HCT116 (cell line): Measurements from ENCODE around the gene LRG1. TPM values are rescaled to one million over a fixed set of nuclear protein-coding genes. Genes with fewer than 3 reads are reported as not detected.

ENCODE experiments used
- ATAC-seq: fragments of 200-7000 bp; cut with Tn5 transposase; 2 replicates; pipeline ENCODE4 v1.9.1; 2020; ENCODE audit warnings: mild to moderate bottlenecking, moderate library complexity
- BruUV-seq: library from RNA; stranded (reverse); fragments of 400-500 nt; replicated peaks from 2 replicates; lab custom pipeline; 2021; lab: Mats Ljungman, UMichigan
- CTCF ChIA-PET: fragments of 300-600 bp; sonication (Branson Sonifier 250); formaldehyde crosslinking; loops from one replicate; lab custom pipeline; 2021; ENCODE audit warnings: antibody characterized with exemption; lab: Charles Lee
- POLR2A ChIA-PET: fragments of 300-600, 350-600 bp; sonication (Branson Sonifier 250); formaldehyde crosslinking; loops from one replicate; lab custom pipeline; 2021; ENCODE audit warnings: antibody characterized with exemption; lab: Charles Lee
- RAD21 ChIA-PET, 2 experiments: fragments of 300-600 bp; sonication (Branson Sonifier 250); formaldehyde crosslinking; loops; one replicate each; lab custom pipeline; 2023; ENCODE audit warnings: low total read pairs in 2 of 2; ENCODE audit not compliant: uncharacterized antibody in 2 of 2, unreplicated experiment in 2 of 2, low non-redundant PET in 1 of 2; lab: Charles Lee
- DNase-seq: peaks from one replicate; pipeline ENCODE4 v3.0.0-alpha.2; 2010; ENCODE audit warnings: low read depth, low spot score
- H2AFZ ChIP-seq: fragments of 200-600 bp; shearing (Covaris generic), sonication (generic); 2 replicates; pipeline ENCODE4 v1.6.1; 2017; ENCODE audit warnings: low read depth, mixed run types, mixed read lengths, antibody characterized with exemption, low read length; ENCODE audit not compliant: poor library complexity, severe bottlenecking
- H3K27ac ChIP-seq: 2 replicates; pipeline ENCODE4 v1.5.1; 2012; ENCODE audit warnings: low read depth, low read length
- H3K27me3 ChIP-seq: fragments of 200-600 bp; sonication (generic); 2 replicates; pipeline ENCODE4 v1.6.1; 2016; ENCODE audit warnings: mixed run types, low read length, mixed read lengths; ENCODE audit not compliant: insufficient read depth
- H3K36me3 ChIP-seq, 2 experiments: fragments of 200-500 bp in 1 of 2; fragments of 200-600 bp in 1 of 2; sonication (Bioruptor generic) in 1 of 2; sonication (generic) in 1 of 2; 2 replicates each; pipeline versions ENCODE4 v1.5.1 to v1.6.1; 2014 to 2016; ENCODE audit warnings: low read length in 2 of 2, inconsistent platforms in 1 of 2, mixed read lengths in 1 of 2, mixed run types in 1 of 2; ENCODE audit not compliant: insufficient read depth in 2 of 2, control insufficient read depth in 1 of 2
- H3K4me1 ChIP-seq, 2 experiments: fragments of 200-600 bp in 1 of 2; sonication (generic) in 1 of 2; 2 replicates each; pipeline versions ENCODE4 v1.5.1 to v1.6.1; 2012 to 2017; ENCODE audit warnings: low read length in 2 of 2, inconsistent platforms in 1 of 2, mild to moderate bottlenecking in 1 of 2, mixed read lengths in 1 of 2, mixed run types in 1 of 2, moderate library complexity in 1 of 2; ENCODE audit not compliant: insufficient read depth in 2 of 2, control insufficient read depth in 1 of 2
- H3K4me2 ChIP-seq: fragments of 200-600 bp; sonication (generic); 2 replicates; pipeline ENCODE4 v1.6.1; 2017; ENCODE audit warnings: mixed run types, low read length, mixed read lengths
- H3K4me3 ChIP-seq, 2 experiments: fragments of 200-600 bp in 1 of 2; sonication (generic) in 1 of 2; replicated peaks in 1 of 2; 2 replicates each; pipeline ENCODE4 v1.5.1; 2011 to 2016; ENCODE audit warnings: low read length in 2 of 2, control low read depth in 1 of 2, low read depth in 1 of 2, mild to moderate bottlenecking in 1 of 2, mixed read lengths in 1 of 2, mixed run types in 1 of 2
- H3K79me2 ChIP-seq: fragments of 200-600 bp; sonication (generic); 2 replicates; pipeline ENCODE4 v1.6.1; 2017; ENCODE audit warnings: mild to moderate bottlenecking, mixed run types, low read length, moderate library complexity, mixed read lengths; ENCODE audit not compliant: insufficient read depth
- H3K9ac ChIP-seq: fragments of 200-600 bp; sonication (generic); 2 replicates; pipeline ENCODE4 v1.6.1; 2016; ENCODE audit warnings: low read length, mixed read lengths
- H3K9me2 ChIP-seq: fragments of 200-600 bp; sonication (generic), shearing (Covaris generic); 2 replicates; pipeline ENCODE4 v1.6.1; 2017; ENCODE audit warnings: mixed run types, mild to moderate bottlenecking, moderate library complexity; ENCODE audit not compliant: insufficient read depth
- H3K9me3 ChIP-seq, 2 experiments: fragments of 200-500 bp in 1 of 2; fragments of 200-600 bp in 1 of 2; sonication (Bioruptor generic) in 1 of 2; sonication (generic) in 1 of 2; 2 replicates each; pipeline ENCODE4 v1.6.1; 2014 to 2017; ENCODE audit warnings: low read length in 2 of 2, mixed read lengths in 2 of 2, inconsistent platforms in 1 of 2, low read depth in 1 of 2, mild to moderate bottlenecking in 1 of 2, mixed run types in 1 of 2, moderate library complexity in 1 of 2; ENCODE audit not compliant: control insufficient read depth in 1 of 2, insufficient read depth in 1 of 2
- H4K20me1 ChIP-seq: fragments of 200-600 bp; sonication (generic), shearing (Covaris generic); 2 replicates; pipeline ENCODE4 v1.6.1; 2017; ENCODE audit warnings: mixed run types, mild to moderate bottlenecking, moderate library complexity; ENCODE audit not compliant: insufficient read depth
- ELF1 ChIP-seq: IDR thresholded peaks from 2 replicates; pipeline ENCODE4 v1.6.1; 2012; ENCODE audit warnings: low read depth, borderline replicate concordance
- POLR2AphosphoS5 ChIP-seq: IDR thresholded peaks from 2 replicates; pipeline ENCODE4 v1.6.1; 2011; ENCODE audit warnings: mild to moderate bottlenecking, low read depth, low read length, moderate library complexity
- REST ChIP-seq: IDR thresholded peaks from 2 replicates; pipeline ENCODE4 v1.6.1; 2012; ENCODE audit warnings: low read depth
- SP1 ChIP-seq: IDR thresholded peaks from 2 replicates; pipeline ENCODE4 v1.6.1; 2012; ENCODE audit warnings: low read depth
- SRF ChIP-seq: IDR thresholded peaks from 2 replicates; pipeline ENCODE4 v1.6.1; 2012; ENCODE audit warnings: low read depth
- YY1 ChIP-seq: IDR thresholded peaks from 2 replicates; pipeline ENCODE4 v1.6.1; 2011; ENCODE audit warnings: low read length, low read depth, moderate library complexity, mild to moderate bottlenecking; ENCODE audit not compliant: insufficient replicate concordance; ENCODE audit errors: extremely low read depth
- ZNF274 ChIP-seq: fragments of 200-500 bp; sonication (Bioruptor generic); IDR thresholded peaks from 2 replicates; pipeline ENCODE4 v1.6.1; 2014; ENCODE audit warnings: mild to moderate bottlenecking, low read depth, low read length, inconsistent platforms
- intact Hi-C: fragments of 100-400 bp; cut with micrococcal nuclease; formaldehyde crosslinking; loops from 2 replicates; pipeline ENCODE4 v1.10.0; 2022
- total RNA-seq: library from RNA; stranded (reverse); gene quantifications from one replicate; pipeline ENCODE4 v1.2.1, GENCODE V29; 2021; ENCODE audit not compliant: unreplicated experiment
- TF ChIP-seq, protein P1 (sequence below): IDR thresholded peaks from 2 replicates; pipeline ENCODE4 v1.6.1; 2011; ENCODE audit warnings: mild to moderate bottlenecking, low read length, moderate library complexity; ENCODE audit not compliant: insufficient replicate concordance; ENCODE audit errors: extremely low read depth

The LRG1 gene
- total RNA-seq, 1 experiment from 2014 or later = 1.3 TPM

DNA sequence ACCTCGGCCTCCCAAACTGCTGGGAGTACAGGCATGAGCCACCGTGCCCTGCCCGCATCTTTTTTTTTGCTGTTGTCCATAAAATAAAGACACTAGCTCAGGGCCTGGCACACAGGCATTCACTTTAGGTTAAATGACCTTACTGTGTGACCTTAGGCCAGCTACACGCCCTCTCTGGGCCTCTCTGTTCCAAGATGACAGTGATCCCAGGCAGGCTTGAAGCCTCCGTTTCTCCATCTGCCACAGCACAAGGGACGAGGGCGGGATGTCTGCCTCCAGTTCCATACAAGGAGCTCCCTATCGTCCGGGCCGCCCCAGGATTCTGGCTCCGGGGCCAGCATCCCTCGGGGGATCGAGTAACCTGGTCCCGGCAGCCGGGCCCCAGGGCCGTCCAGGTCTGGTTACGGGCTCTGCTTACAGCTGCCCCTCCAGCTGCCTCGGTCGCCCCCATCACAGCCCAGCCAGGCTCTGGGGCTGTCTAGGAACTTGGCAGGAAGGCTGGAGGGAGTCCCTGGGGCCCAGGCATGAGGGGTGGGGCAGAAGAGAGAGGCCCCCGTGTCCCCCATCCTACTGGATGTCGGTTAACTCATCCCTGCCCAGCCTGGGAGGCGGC, 31.6 kb upstream of the LRG1 start:
- H3K36me3 ChIP-seq = no peaks in the 10 kb centered on the region
- no peaks in the 10 kb centered on the region for H3K9me3 ChIP-seq
- no TSS peak for BruUV-seq
- H3K9me2 ChIP-seq = no peaks in the 10 kb centered on the region
- H3K4me3 ChIP-seq = no peak overlapping the region
- RAD21 ChIA-PET = interaction anchor here in 1 of 2 experiments (0.7 kb wide), 1 partner anchor 12 kb away, joined by 3 read pairs; no protein-coding TSS in a partner anchor
- H3K27me3 ChIP-seq = no peaks in the 10 kb centered on the region
- no peak for DNase-seq
- peaks cover 49% of the 10 kb centered on the region for H3K79me2 ChIP-seq
- no peak for ATAC-seq
- POLR2A ChIA-PET = no interaction called here
- H3K4me2 ChIP-seq = no peak overlapping the region
- intact Hi-C loops = loop anchor here (10.0 kb wide), 1 partner anchor 233 kb away; no protein-coding TSS in a partner anchor
- TF ChIP-seq ZNF274 = no peak
- no peak for TF ChIP-seq ELF1
- TF ChIP-seq, protein P1, sequence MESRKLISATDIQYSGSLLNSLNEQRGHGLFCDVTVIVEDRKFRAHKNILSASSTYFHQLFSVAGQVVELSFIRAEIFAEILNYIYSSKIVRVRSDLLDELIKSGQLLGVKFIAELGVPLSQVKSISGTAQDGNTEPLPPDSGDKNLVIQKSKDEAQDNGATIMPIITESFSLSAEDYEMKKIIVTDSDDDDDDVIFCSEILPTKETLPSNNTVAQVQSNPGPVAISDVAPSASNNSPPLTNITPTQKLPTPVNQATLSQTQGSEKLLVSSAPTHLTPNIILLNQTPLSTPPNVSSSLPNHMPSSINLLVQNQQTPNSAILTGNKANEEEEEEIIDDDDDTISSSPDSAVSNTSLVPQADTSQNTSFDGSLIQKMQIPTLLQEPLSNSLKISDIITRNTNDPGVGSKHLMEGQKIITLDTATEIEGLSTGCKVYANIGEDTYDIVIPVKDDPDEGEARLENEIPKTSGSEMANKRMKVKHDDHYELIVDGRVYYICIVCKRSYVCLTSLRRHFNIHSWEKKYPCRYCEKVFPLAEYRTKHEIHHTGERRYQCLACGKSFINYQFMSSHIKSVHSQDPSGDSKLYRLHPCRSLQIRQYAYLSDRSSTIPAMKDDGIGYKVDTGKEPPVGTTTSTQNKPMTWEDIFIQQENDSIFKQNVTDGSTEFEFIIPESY = no peak
- TF ChIP-seq POLR2AphosphoS5 = no peak
- no peak for TF ChIP-seq SRF
- TF ChIP-seq SP1 = no peak
- TF ChIP-seq YY1 = no peak
- no peak for TF ChIP-seq REST
- no peak overlapping the region for H3K27ac ChIP-seq
- no peaks in the 10 kb centered on the region for H4K20me1 ChIP-seq
- no peak overlapping the region for H2AFZ ChIP-seq
- H3K4me1 ChIP-seq = peaks cover 31 to 53% of the 10 kb centered on the region in 2 experiments
- CTCF ChIA-PET = no interaction called here
- no peak overlapping the region for H3K9ac ChIP-seq
